ENCODE measurements around the gene DIPK1B. TPM values are rescaled to one million over a fixed set of nuclear protein-coding genes. Genes with fewer than 3 reads are reported as not detected.

Gene DIPK1B
- polyA plus RNA-seq, 1 of the 3 experiments (the other 2 are of a cell fraction): 24.5 TPM

- 86% methylated on average over 11 of the region's 11 CpGs for WGBS (ENCODE audit: low lambda C conversion rate)
- H2AFZ ChIP-seq (ENCODE audit: low read depth): no peak overlapping the region
- H3K4me2 ChIP-seq: no peak overlapping the region
- no peaks in the 10 kb centered on the region for H3K9me3 ChIP-seq
- ChIA-PET POLR2A (no interaction called here), CTCF (interaction anchor here (0.8 to 4.2 kb wide), 7 partner anchors 8 to 210 kb away, joined by 3 to 18 read pairs (median 5); partner anchors contain the start of genes AGPAT2 and LCN8)
- H3K79me2 ChIP-seq (ENCODE audit: insufficient read depth): no peaks in the 10 kb centered on the region
- H3K4me1 ChIP-seq (ENCODE audit: control insufficient read depth in 1 of 2, insufficient read depth in 2 of 2, low read depth in 1 of 2, low read length in 1 of 2): peaks cover 0 to 27% of the 10 kb centered on the region in 2 experiments; a peak in 1 of 4 replicates
- no peak overlapping the region for H3K9ac ChIP-seq
- H3K4me3 ChIP-seq (ENCODE audit: low read depth in 2 of 2, low read length in 1 of 2): no peak overlapping the region
- H3K27me3 ChIP-seq (ENCODE audit: insufficient read depth): no peaks in the 10 kb centered on the region; the same call in 1 of the 2 replicates
- H3K27ac ChIP-seq (ENCODE audit: low read depth in 2 of 2, low read length in 1 of 2): no peak overlapping the region; a peak in 1 of 4 replicates
- TF ChIP-seq RFX5 (IDR thresholded peaks at IDR 0.05; ENCODE audit: low read length): no peak
- no peak for TF ChIP-seq SMC3 (IDR thresholded peaks at IDR 0.05; ENCODE audit: low read depth, low read length)
- no peak for TF ChIP-seq TAF1 (IDR thresholded peaks at IDR 0.05; ENCODE audit: borderline replicate concordance, low read depth, low read length)
- TF ChIP-seq TCF12 (IDR thresholded peaks at IDR 0.05): no peak
- no peak for TF ChIP-seq MAX (IDR thresholded peaks at IDR 0.05; ENCODE audit: low read depth)
- no peak for TF ChIP-seq RAD21 (IDR thresholded peaks at IDR 0.05; ENCODE audit: low read length)
- no peak for TF ChIP-seq POLR2AphosphoS5 (IDR thresholded peaks at IDR 0.05; ENCODE audit: low read depth, low read length)
- no peak for TF ChIP-seq MEF2A (IDR thresholded peaks at IDR 0.05; ENCODE audit: borderline replicate concordance, low read depth)
- TF ChIP-seq TEAD4 (IDR thresholded peaks at IDR 0.05; ENCODE audit: borderline replicate concordance, insufficient read depth): no peak
- no peak for TF ChIP-seq EZH2phosphoT487 (IDR thresholded peaks at IDR 0.05; ENCODE audit: borderline replicate concordance, low read depth)
- TF ChIP-seq JUND (IDR thresholded peaks at IDR 0.05): no peak
- TF ChIP-seq SIN3A (IDR thresholded peaks at IDR 0.05; ENCODE audit: borderline replicate concordance, low read depth, low read length): no peak
- TF ChIP-seq ZBTB33 (IDR thresholded peaks at IDR 0.05; ENCODE audit: borderline replicate concordance, low read depth): no peak
- no peaks in the 10 kb centered on the region for H4K20me1 ChIP-seq (ENCODE audit: insufficient read depth)
- no peak for DNase-seq
- H3K36me3 ChIP-seq (replicated peaks in 1 of 2; ENCODE audit: control insufficient read depth in 1 of 2, insufficient read depth in 2 of 2, low read length in 1 of 2): no peaks in the 10 kb centered on the region
- no peaks in the 10 kb centered on the region for H3K9me2 ChIP-seq
- no peaks in the 10 kb centered on the region for H3F3A ChIP-seq (replicated peaks; ENCODE audit: insufficient read depth)
These were observed 17.5 kb upstream of the DIPK1B start for GRCh38 chr9:136694872-136695247.

- 78% methylated on average over 4 of the region's 10 CpGs for WGBS (ENCODE audit: low lambda C conversion rate)
- no peaks in the 10 kb centered on the region for H3K9me3 ChIP-seq
- H3K36me3 ChIP-seq (replicated peaks in 1 of 2; ENCODE audit: control insufficient read depth in 1 of 2, insufficient read depth in 2 of 2, low read length in 1 of 2): no peaks in the 10 kb centered on the region
- H3K27ac ChIP-seq (ENCODE audit: low read depth in 2 of 2, low read length in 1 of 2): peak overlapping the region in 1 of 2 experiments; percentile 64; a peak in 1 of 4 replicates
- no peak for TF ChIP-seq FOSL2 (IDR thresholded peaks at IDR 0.05; ENCODE audit: borderline replicate concordance, low read depth)
- TF ChIP-seq MAX (IDR thresholded peaks at IDR 0.05; ENCODE audit: low read depth): no peak
- 0 out of 4 replicates have a peak, but pooled peaks of 1 of the 2 experiments have one; percentile 20 for TF ChIP-seq EP300 (IDR thresholded peaks at IDR 0.05; ENCODE audit: borderline replicate concordance in 1 of 2, low read depth in 1 of 2, low read length in 1 of 2)
- no peak for TF ChIP-seq TCF12 (IDR thresholded peaks at IDR 0.05)
- no peaks in the 10 kb centered on the region for H3K79me2 ChIP-seq (ENCODE audit: insufficient read depth)
- H4K20me1 ChIP-seq (ENCODE audit: insufficient read depth): no peaks in the 10 kb centered on the region
- H3F3A ChIP-seq (replicated peaks; ENCODE audit: insufficient read depth): no peaks in the 10 kb centered on the region
- no peaks in the 10 kb centered on the region; the same call in 1 of the 2 replicates for H3K27me3 ChIP-seq (ENCODE audit: insufficient read depth)
- POLR2A ChIA-PET: interaction anchor here (0.6 kb wide), 1 partner anchor 32 kb away, joined by 4 read pairs; no protein-coding TSS in a partner anchor
- peaks cover 0 to 27% of the 10 kb centered on the region in 2 experiments; a peak in 1 of 4 replicates for H3K4me1 ChIP-seq (ENCODE audit: control insufficient read depth in 1 of 2, insufficient read depth in 2 of 2, low read depth in 1 of 2, low read length in 1 of 2)
- no peaks in the 10 kb centered on the region for H3K9me2 ChIP-seq
- no peak overlapping the region for H2AFZ ChIP-seq (ENCODE audit: low read depth)
- no peak for DNase-seq
- no peak overlapping the region for H3K4me2 ChIP-seq
- no peak overlapping the region for H3K9ac ChIP-seq
- CTCF ChIA-PET: interaction anchor here (0.8 to 4.2 kb wide), 9 partner anchors 9 to 212 kb away, joined by 3 to 18 read pairs (median 5); partner anchors contain the start of gene AGPAT2
- H3K4me3 ChIP-seq (ENCODE audit: low read depth in 2 of 2, low read length in 1 of 2): no peak overlapping the region
These were observed 16.9 kb upstream of the DIPK1B start for GRCh38 chr9:136695435-136695895.

All from SK-N-SH (cell line).